Measurements from ENCODE around the gene RIC8B.
"Not testable (repeated sequence)": the region's sequence is repeated elsewhere in the genome, so short reads cannot be mapped to it uniquely, and the experiment has no call there.

The RIC8B gene

GRCh38 chr12:106774005-106774807 lies at the start of gene RIC8B:
RIC8B (plus strand) TSS chr12:106774682; CDS start chr12:106774746, 64 bp downstream.
- peak; percentile 93 to 98 for DNase-seq

GRCh38 chr12:106724934-106725333 lies 49.5 kb upstream of the RIC8B start:
- DNase-seq, result no peak

- DNase-seq, result not testable (repeated sequence)
Measured at GRCh38 chr12:106726603-106727202, 47.8 kb upstream of the RIC8B start.

GRCh38 chr12:106729611-106730010 lies 44.9 kb upstream of the RIC8B start:
- no peak for DNase-seq

- no peak for DNase-seq
Measured at GRCh38 chr12:106732890-106733289, 41.6 kb upstream of the RIC8B start.

- no peak for DNase-seq
Measured at GRCh38 chr12:106733660-106734059, 40.8 kb upstream of the RIC8B start.

- DNase-seq, result no peak
Measured at GRCh38 chr12:106736051-106736957, 38.2 kb upstream of the RIC8B start.

- DNase-seq, result no peak
Measured at GRCh38 chr12:106739318-106739717, 35.2 kb upstream of the RIC8B start.

GRCh38 chr12:106739815-106740530 lies 34.5 kb upstream of the RIC8B start:
- DNase-seq, result no peak

- no peak for DNase-seq
Measured at GRCh38 chr12:106740818-106741217, 33.7 kb upstream of the RIC8B start.

- DNase-seq, result no peak
Measured at GRCh38 chr12:106741247-106741646, 33.2 kb upstream of the RIC8B start.

GRCh38 chr12:106743270-106743988 lies 31.1 kb upstream of the RIC8B start:
- no peak for DNase-seq

- DNase-seq, result no peak
Measured at GRCh38 chr12:106744600-106744999, 29.9 kb upstream of the RIC8B start.

GRCh38 chr12:106745181-106745745 lies 29.2 kb upstream of the RIC8B start:
- no peak for DNase-seq

- DNase-seq, result no peak
Measured at GRCh38 chr12:106747973-106748436, 26.5 kb upstream of the RIC8B start.

- DNase-seq, result no peak
Measured at GRCh38 chr12:106750524-106750923, 24.0 kb upstream of the RIC8B start.

GRCh38 chr12:106753526-106753925 lies 21.0 kb upstream of the RIC8B start:
- no peak for DNase-seq

GRCh38 chr12:106754331-106754730 lies 20.2 kb upstream of the RIC8B start:
- DNase-seq, result no peak

- DNase-seq, result no peak
Measured at GRCh38 chr12:106757623-106758348, 16.7 kb upstream of the RIC8B start.

- peak in 1 of 2 experiments; percentile 75 for DNase-seq
Measured at GRCh38 chr12:106758349-106759110, 16.0 kb upstream of the RIC8B start.

Data from NCI-H446 (cell line).